Suprapubic skin (tissue), 3 donors: Measurements from ENCODE around the gene SLC22A23.

Source experiments
- CTCF ChIP-seq, 2 donors: fragments of 200-600 bp in 1 of 2; fragments of 450-650 bp in 1 of 2; sonication (generic) in 1 of 2; IDR thresholded peaks; one replicate each; pipeline ENCODE4 v1.5.1; 2016 to 2019; ENCODE audit warnings: antibody characterized with exemption in 2 of 2, mild to moderate bottlenecking in 1 of 2, moderate library complexity in 1 of 2
- POLR2A ChIP-seq, 2 donors: fragments of 450-650 bp; IDR thresholded peaks; one replicate each; pipeline ENCODE4 v1.6.1; 2017; ENCODE audit warnings: antibody characterized with exemption in 2 of 2, mild to moderate bottlenecking in 2 of 2, moderate library complexity in 2 of 2

GRCh38 chr6:3406362-3406821, 50.5 kb downstream of the SLC22A23 start:
- TF ChIP-seq POLR2A (IDR thresholded peaks at IDR 0.05): no peak
- no peak for TF ChIP-seq CTCF (IDR thresholded peaks at IDR 0.05)
